ENCODE measurements around the gene MYLK. TPM values are rescaled to one million over a fixed set of nuclear protein-coding genes. Genes with fewer than 3 reads are reported as not detected.

Gene MYLK
- total and polyA plus RNA-seq, 11 donors, result 3.2 to 20.7 (median 12.4) TPM

DNA sequence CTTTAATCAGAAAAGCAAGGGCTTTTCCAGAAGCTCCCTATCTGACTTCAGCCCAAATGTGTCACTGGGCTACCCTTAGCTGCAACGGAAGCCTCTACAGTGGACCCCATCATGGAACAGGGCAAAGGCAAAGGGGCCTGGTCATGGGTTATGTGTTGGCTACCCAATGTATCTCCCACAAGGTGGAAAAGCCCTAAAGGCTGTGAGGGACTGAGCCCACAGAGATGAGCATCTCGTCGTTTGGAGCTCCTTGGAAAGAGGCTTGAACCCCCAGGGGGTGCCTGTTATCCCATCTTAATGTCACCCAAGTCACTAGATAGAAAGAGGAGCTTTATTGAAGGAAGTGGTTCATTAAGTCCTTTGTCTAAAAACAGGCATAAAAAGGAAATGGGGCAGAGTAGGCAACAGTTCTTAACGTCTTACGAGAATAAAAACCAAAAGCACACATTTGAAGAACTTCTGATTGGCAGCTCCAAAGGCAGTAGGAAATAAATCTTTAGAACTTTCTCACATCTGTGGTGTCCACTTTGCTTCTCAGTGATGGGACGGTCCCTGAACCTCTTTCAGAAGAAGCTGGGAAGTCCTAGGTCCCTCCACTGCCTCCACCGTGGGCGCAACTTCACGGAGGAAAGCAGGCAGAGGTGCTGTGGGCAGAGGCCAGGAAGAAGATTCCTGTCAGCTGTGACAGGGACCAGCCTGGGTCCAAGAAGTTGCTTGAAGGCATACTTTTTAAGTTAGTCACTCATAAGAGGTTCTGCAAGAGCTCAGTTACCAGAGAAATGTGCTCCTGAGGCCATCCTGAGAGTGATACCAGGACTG lies 93.7 kb downstream of the MYLK start:
- Histone ChIP-seq H3K27ac (no peak overlapping the region), H3K9me3 (no peaks in the 10 kb centered on the region), H3K27me3 (no peaks in the 10 kb centered on the region), H3K4me3 (no peak overlapping the region), H3K4me1 (no peaks in the 10 kb centered on the region), H3K36me3 (no peaks in the 10 kb centered on the region)
- 91 to 96% (median 93%) methylated on average over 9 of the region's 9 CpGs for WGBS, 4 donors
- ATAC-seq (no peak), DNase-seq (no peak)
- TF ChIP-seq, protein P1, sequence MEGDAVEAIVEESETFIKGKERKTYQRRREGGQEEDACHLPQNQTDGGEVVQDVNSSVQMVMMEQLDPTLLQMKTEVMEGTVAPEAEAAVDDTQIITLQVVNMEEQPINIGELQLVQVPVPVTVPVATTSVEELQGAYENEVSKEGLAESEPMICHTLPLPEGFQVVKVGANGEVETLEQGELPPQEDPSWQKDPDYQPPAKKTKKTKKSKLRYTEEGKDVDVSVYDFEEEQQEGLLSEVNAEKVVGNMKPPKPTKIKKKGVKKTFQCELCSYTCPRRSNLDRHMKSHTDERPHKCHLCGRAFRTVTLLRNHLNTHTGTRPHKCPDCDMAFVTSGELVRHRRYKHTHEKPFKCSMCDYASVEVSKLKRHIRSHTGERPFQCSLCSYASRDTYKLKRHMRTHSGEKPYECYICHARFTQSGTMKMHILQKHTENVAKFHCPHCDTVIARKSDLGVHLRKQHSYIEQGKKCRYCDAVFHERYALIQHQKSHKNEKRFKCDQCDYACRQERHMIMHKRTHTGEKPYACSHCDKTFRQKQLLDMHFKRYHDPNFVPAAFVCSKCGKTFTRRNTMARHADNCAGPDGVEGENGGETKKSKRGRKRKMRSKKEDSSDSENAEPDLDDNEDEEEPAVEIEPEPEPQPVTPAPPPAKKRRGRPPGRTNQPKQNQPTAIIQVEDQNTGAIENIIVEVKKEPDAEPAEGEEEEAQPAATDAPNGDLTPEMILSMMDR (IDR thresholded peaks at IDR 0.05), result no peak
- no peak for TF ChIP-seq POLR2A (IDR thresholded peaks at IDR 0.05)
- intact Hi-C loops (cut with DNase I), result no loop called here

DNA sequence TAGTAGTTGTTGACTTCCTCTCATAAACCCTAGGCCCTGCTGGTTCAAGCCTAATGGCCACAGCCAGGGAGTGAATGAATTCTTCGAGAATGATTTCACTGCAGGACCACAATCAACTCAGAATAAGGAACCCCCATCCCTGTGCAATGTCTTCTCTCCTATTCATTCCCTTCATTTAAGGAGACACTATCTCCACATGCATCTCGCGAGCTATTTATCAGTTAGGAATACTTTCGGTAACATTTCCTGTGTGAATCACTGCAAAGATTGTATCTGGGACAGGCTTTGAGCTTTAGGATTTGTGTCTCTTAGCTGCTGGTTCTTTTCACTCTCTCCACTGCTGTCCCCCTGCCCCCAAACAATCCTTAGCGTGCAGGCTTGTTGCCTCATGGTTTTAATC lies 94.4 kb downstream of the MYLK start:
- DNase-seq, result no peak
- Histone ChIP-seq H3K27ac (no peak overlapping the region), H3K4me3 (no peak overlapping the region), H3K9me3 (no peaks in the 10 kb centered on the region), H3K36me3 (no peaks in the 10 kb centered on the region), H3K4me1 (no peaks in the 10 kb centered on the region), H3K27me3 (no peaks in the 10 kb centered on the region)
- WGBS, 4 donors, result 93 to 94% (median 94%) methylated on average over 5 of the region's 5 CpGs
- intact Hi-C loops (cut with DNase I), result no loop called here
- no peak for ATAC-seq
- TF ChIP-seq, protein P1 (IDR thresholded peaks at IDR 0.05), result no peak
- TF ChIP-seq POLR2A (IDR thresholded peaks at IDR 0.05), result no peak

DNA sequence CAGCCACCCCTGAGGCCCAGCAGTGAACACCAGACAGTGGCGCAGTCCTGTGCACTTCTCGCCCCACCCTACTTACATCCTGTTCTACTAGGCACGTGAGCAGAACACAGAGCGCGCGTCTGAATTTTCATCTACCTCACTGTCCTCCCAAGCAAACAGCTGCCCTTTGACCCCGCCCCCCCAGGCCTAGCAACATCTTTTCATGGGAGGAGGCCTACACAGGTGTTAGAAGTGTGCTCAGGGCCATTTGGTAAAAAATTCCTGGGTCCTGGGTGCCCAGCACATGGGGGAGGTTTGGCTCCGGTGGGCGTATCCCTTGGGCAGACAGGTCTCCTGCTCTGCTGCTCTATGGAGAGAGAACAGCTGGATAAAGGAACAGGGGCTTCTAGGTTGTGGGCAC lies 95.0 kb downstream of the MYLK start:
- WGBS, 4 donors, result 90 to 93% (median 92%) methylated on average over 9 of the region's 9 CpGs

DNA sequence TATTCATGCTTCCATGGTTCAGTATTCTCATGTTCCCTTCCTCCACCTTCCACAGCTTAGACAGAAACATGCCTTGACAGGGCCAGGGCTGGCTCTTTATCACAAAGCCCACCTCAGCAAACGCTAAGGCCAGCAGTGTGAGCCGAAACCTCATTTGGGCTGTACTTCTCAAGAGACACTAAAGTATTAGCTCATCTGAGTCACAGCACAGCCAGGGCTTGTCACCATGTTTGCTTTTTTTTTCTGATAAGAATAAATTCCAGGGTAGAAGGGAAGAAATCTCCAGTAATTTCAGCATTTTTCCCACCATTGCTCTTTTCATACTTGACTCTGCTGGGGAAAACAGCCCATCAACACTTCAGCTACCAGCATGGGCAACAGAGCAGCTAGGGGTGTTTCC lies 95.4 kb downstream of the MYLK start:
- TF ChIP-seq, protein P1 (IDR thresholded peaks at IDR 0.05), result no peak
- TF ChIP-seq POLR2A (IDR thresholded peaks at IDR 0.05), result no peak
- Histone ChIP-seq H3K27me3 (no peaks in the 10 kb centered on the region), H3K9me3 (no peaks in the 10 kb centered on the region), H3K36me3 (no peaks in the 10 kb centered on the region), H3K4me1 (peaks cover 0 to 5% (median 0%) of the 10 kb centered on the region in 12 donors), H3K27ac (no peak overlapping the region), H3K4me3 (no peak overlapping the region)
- DNase-seq (no peak), ATAC-seq (no peak)
- intact Hi-C loops (cut with DNase I), result no loop called here
- 74 to 84% (median 80%) methylated on average over 2 of the region's 2 CpGs for WGBS, 4 donors

More for the DNA sequence above, 95.0 kb downstream of the MYLK start:
- TF ChIP-seq POLR2A (IDR thresholded peaks at IDR 0.05), result no peak
- TF ChIP-seq, protein P1 (IDR thresholded peaks at IDR 0.05), result no peak
- H3K9me3 ChIP-seq, result no peaks in the 10 kb centered on the region
- H3K36me3 ChIP-seq, result no peaks in the 10 kb centered on the region
- peaks cover 0 to under 1% (median 0%) of the 10 kb centered on the region in 12 donors for H3K4me1 ChIP-seq
- no peak overlapping the region for H3K4me3 ChIP-seq
- intact Hi-C loops (cut with DNase I), result no loop called here
- no peak overlapping the region for H3K27ac ChIP-seq
- no peaks in the 10 kb centered on the region for H3K27me3 ChIP-seq
- ATAC-seq, result no peak
- DNase-seq, result no peak
